G401.6 (cell line): ENCODE results near the gene CD300A.
"Not testable (repeated sequence)": the region's sequence is repeated elsewhere in the genome, so short reads cannot be mapped to it uniquely, and the experiment has no call there.

Experiments
- FAIRE-seq: peaks from 2 replicates; lab custom pipeline; 2012; peaks lifted over from hg19 to GRCh38; lab: Jason Lieb, UNC

Gene CD300A

GRCh38 chr17:74485022-74485743, 18.7 kb downstream of the CD300A start:
- FAIRE-seq = no peak

DNA sequence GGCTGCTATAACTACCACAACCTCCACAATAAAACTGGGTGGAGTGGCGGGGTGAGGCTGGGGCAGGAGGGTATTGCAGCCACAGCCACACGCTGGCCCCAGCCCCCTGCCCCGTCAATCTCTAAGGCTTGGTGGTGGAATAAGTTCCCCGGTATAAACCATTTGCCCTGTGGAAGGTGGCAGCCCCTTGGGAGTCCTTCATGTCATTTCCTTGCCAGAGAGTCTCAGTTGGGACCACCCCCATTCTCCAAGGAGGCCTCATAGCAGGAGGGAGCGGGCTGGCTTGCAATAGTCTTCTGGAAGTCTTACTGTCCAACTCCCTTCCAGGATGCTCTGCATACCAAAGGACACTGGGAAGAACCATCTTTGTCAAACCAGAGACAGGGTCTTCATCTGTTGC, 19.4 kb downstream of the CD300A start:
- no peak for FAIRE-seq

- FAIRE-seq = not testable (repeated sequence)
These were observed 21.8 kb downstream of the CD300A start for GRCh38 chr17:74488276-74488675.

- no peak for FAIRE-seq
These were observed 24.3 kb downstream of the CD300A start for GRCh38 chr17:74490716-74491115.

DNA sequence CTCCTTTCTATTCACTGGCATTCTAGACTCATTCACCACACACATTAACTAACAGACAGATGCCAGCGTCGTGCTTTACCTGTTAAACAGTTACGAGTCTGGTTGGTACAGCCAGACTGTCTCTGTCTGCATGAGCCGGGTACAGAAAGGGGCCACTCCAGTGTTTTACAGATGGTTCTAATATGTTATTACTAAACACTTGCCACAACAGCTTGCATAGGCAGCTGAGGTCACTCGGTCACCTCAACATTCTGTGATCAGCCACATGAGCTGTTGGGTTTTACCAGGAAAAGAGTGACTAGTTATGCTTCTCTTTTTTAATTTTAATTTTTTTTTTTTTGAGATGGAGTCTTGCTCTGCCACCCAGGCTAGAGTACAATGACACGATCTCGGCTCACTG, 25.2 kb downstream of the CD300A start:
- no peak for FAIRE-seq

GRCh38 chr17:74493331-74493833, 26.9 kb downstream of the CD300A start:
- FAIRE-seq = peak; percentile 86

DNA sequence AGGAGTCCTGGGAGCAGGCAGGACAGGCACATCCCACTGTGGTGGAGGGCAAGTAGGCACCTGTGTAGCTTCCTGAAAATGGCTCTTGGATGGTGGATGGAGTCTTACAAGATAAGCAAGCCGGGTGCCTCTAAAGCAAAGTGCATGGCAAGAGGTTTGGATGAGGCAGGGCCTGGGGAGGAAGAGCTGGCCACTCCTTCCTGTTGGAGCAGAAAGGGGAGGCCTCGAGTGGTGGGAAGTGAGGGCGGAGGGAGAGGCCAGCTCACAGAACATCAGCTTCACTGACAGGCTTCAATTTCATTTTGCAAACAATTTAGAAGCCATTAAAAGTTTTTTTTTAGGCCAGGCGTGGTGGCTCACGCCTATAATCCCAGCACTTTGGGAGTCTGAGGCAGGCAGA, 31.0 kb downstream of the CD300A start:
- no peak for FAIRE-seq

DNA sequence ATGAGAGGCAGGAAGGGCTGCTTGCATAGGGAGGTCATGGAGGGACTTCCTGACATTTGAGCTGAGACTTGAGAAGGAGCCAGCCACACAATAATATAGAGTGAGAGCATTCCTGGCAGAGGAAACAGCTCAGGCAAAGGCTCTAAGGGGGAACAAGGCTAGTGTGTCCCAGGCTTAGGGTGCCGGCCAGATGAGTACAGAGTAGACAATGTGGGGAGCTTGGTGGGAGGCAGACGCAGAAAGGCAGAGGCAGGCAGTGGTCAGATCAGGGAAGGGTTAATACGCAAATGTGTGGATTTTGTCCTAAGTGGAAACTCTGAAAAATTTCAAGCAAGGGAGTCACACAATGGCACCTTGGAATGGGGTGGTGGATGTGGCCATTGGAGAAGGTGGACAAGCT, 33.6 kb downstream of the CD300A start:
- no peak for FAIRE-seq

- FAIRE-seq = no peak
These were observed 36.4 kb downstream of the CD300A start for GRCh38 chr17:74502861-74503260.

- FAIRE-seq = not testable (repeated sequence)
These were observed 37.5 kb downstream of the CD300A start for GRCh38 chr17:74503949-74504348.

GRCh38 chr17:74508156-74508555, 41.7 kb downstream of the CD300A start:
- FAIRE-seq = no peak

DNA sequence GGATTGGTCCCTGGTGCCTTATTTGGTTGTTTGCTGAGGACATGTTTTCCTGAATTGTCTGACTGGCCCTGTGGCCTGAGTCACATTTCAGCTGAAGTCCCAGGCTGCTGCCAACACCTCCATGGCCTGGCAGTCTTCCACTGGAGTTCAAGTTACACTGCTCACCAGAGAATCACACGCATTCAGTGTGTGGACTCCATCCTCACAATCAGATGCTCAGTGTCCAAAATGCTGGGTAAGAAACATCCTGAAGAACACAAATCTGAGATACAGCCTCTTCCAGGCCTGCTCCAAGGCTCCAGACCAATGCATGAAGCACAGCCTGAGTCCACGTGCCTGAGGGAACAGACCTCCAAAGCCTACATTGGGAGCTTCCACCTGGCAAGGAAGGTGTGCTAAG, 45.6 kb downstream of the CD300A start:
- FAIRE-seq = no peak

DNA sequence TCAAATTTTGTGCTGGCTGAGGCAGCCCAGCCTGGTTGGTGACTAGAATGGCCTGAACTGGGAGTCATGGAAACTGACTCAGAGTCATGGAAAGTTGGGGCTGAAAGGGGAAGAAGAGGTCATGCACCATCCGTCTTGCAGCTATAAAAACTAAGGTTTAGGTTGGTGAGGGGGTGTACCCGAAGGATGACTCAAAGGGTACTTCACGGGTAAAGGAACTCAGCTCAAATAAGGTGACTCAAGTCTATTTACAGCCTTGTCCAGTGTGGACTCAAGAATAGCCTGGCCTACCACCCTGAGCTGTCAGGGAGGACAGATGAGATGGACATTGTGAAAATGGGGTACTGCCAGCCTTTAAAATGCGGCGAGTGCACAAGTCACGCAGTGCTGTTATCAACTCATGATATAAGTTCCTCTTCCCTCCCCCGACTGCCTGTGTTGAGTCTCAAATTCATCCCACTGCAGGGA, 46.2 kb downstream of the CD300A start:
- no peak for FAIRE-seq

DNA sequence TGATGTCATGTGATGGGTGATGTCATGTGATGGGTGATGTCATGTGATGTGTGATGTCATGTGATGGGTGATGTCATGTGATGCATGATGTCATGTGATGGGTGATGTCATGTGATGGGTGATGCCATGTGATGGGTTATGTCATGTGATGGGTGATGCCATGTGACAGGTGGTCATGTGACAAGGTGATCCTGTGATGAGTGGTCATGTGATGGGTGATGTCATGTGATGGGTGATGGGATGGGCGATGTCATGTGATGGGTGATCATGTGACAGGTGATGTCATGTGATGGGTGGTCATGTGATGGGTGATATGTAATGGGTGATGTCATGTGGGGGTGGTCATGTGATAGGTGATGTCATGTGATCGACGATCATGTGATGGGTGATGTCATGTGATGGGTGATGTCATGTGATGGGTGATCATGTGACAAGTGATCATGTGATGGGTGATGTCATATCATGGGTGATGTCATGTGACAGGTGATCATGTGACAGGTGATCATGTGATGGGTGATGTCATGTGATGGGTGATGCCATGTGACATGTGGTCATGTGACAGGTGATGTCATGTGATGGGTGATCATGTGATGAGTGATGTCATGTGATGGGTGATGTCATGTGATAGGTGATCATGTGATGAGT, 47.7 kb downstream of the CD300A start:
- no peak for FAIRE-seq

DNA sequence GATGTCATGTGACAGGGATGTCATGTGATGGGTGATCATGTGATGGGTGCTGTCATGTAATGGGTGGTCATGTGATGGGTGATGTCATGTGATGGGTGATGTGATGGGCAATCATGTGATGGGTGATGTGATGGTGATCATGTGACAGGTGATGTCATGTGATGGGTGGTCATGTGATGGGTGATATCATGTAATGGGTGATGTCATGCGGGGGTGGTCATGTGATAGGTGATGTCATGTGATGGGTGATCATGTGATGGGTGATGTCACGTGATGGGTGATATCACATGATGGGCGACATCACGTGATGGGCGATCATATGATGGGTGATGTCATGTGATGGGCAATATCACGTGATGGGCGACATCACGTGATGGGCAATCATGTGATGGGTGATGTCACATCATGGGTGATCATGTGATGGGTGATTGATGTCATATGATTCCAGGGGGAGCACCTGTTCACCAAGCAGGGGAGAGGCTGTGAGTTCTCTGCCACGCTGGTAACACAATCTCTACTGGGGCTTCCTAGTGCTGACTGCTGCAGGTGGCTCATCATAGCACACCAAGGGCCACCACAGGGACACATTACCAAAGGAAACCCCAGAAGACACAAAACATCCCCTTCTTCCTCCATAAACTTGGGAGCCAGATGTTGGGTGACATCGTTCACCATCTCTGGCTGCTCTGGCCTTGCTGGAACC, 48.3 kb downstream of the CD300A start:
- no peak for FAIRE-seq

DNA sequence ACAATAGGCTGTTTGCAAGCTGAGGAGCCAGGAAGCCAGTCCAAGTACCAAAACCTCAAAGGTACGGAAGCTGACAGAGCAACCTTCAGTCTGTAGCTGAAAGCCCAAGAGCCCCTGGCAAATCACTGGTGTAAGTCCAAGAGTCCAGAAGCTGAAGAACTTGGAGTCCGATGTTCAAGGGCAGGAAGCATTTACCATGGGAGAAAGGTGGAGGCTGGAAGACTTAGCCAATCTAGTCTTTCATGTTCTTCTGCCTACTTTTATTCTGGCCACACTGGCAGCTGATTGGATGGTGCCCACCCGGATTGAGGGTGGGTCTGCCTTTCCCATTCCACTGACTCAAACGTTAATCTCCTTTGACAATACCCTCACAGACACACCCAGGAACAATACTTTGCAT, 49.5 kb downstream of the CD300A start:
- no peak for FAIRE-seq

GRCh38 chr17:74516561-74517328, 50.3 kb downstream of the CD300A start:
- FAIRE-seq = no peak

DNA sequence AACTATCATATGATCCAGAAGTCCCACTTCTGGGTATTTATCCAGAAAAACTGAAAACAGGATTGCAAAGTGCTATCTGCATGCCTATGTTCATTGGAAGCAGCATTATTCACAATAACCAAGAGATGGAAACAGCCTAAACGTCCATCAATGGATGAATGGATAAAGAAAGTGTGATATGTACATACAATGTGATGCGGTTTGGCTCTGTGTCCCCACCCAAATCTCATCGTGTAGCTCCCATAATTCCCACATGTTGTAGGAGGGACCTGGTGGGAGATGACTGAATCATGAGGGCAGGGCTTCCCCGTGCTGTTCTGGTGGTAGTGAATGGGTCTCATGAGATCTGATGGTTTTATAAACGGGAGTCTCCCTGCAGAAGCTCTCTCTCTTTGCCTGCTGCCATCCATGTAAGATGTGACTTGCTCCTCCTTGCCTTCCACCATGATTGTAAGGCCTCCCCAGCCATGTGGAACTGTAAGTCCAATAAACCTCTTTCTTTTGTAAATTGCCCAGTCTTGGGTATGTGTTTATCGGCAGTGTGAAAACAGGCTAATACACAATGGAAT, 52.1 kb downstream of the CD300A start:
- FAIRE-seq = not testable (repeated sequence)

- no peak for FAIRE-seq
These were observed 53.6 kb downstream of the CD300A start for GRCh38 chr17:74520016-74520434.

- FAIRE-seq = no peak
These were observed 54.5 kb downstream of the CD300A start for GRCh38 chr17:74520790-74521480.

GRCh38 chr17:74521701-74522201, 55.3 kb downstream of the CD300A start:
- FAIRE-seq = no peak
